Iris pigment epithelial cell (primary cell): ENCODE measurements around the gene GADL1.

ENCODE experiments used
- DNase-seq: peaks from one replicate; pipeline ENCODE4 v3.0.0-alpha.2; 2011; ENCODE audit warnings: low read depth

GADL1 gene

GRCh38 chr3:30694148-30694547, 200.3 kb downstream of the GADL1 start:
- no peak for DNase-seq

DNA sequence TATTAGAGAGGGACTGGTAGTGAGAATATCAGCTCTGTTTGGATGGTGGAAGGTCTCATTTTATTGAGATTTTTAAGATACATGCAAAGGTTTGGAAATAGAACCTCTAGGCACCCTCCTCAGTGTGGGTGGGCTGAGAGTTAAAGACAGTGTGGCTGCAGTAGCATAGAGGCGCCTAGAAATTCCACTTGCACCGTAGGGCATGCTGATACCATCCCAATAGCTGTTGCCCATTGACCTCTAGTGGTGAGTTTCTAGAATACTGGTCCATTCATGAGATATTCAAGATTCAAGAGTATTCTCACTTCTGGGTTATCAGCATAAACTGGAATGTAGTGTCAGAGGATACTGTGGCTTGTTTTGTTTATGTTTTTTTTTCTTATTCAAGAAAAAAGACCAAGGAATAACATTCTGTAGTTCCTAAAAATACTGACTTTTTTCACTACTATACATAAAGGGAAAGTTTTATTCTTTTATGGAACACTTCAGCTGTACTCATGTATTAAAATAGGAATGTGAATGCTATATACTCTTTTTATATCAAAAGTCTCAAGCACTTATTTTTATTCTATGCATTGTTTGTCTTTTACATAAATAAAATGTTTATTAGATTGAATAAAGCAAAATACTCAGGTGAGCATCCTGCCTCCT, 200.9 kb downstream of the GADL1 start:
- DNase-seq: peak; percentile 75

GRCh38 chr3:30692498-30693130, 201.8 kb downstream of the GADL1 start:
- no peak for DNase-seq

DNA sequence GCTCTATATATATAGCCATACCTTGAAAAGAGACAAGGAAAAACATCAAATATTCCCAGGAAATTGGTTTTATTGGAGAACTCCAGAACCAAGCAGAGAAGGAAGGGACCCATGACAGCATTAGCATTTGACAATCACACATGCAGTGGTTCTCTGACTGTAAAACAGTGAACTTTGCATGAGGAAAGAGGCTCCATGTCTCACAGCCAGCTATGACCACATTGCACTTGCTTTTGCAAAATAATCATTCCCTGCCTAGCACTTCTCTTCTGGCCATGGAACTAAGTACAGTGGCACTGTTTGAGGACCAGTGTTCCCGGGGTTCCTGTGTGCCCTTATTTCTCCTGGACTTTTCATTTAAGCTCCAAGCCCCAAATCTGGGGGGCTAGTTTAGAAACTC, 202.5 kb downstream of the GADL1 start:
- DNase-seq: no peak

GRCh38 chr3:30691249-30691880, 203.1 kb downstream of the GADL1 start:
- DNase-seq: no peak

- DNase-seq: no peak
Measured at GRCh38 chr3:30690199-30690598, 204.3 kb downstream of the GADL1 start.

DNA sequence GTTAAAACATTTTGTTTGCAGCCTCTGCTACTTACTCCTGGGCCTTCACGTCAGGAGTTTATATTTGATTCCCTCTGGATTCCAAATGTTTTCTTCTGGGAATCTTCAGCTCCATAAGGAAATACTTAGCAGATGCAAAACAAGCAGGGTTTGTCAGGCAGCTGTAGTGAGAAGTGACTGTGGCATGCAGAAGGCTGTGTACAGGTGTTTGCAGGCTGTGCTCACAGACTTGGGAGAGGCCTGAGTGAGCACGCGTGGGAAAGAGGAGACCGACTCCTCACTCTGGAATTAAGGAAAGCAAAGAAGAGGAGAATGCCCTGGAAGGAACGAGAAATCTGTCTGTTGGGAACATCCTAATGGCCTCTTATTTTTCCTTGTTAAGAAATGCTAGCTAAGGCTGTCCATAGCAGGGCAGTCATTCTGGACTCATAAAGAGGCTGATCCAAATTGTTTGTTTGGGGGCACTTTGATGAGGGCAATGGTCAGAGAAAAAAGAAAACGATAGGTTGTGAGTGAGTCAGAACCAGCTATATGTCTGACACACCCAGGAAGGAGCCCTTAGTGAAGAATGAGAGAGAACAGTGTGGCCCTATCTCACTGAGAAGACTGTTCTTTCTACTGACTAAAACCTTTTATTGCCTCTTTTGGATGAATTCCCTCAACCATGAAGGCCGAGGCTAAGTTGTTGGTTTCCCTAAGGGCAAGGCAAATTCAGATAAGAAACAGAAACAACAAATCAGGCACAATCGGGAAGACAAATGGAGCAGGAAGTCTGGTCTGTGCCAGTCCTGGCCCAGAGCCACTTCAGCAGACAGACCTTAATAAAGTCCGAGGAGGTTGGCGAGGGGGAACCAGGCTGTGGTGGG, 205.5 kb downstream of the GADL1 start:
- DNase-seq: peak; percentile 57

DNA sequence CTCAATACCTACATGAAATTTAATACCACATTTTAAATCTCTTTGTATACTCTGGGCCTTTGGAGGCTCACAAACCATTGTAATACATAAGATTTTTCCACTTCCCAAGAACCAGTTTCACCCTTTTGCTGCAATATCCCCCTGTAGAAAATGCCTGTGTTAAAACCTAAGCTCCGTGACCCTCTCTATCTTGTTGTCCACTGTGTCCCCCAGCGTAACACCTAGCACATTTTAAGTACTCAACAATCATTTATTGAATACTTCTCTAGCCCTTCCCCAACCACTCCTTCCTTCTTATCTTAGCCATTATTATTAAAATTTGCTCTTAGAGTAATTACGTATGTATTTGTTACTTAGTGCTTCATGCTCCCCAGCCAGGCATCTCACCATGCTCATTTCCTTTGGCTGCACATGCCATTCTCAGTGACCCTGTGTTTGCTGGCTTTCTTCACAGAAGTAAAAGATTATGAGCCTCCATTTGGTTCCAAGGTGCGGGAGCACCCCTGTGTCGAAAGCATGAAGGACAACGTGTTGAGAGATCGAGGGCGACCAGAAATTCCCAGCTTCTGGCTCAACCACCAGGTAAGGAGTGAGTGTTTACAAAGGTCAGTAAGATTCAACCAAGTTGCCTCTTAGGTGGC, 206.4 kb downstream of the GADL1 start:
- no peak for DNase-seq

GRCh38 chr3:30686799-30687198, 207.7 kb downstream of the GADL1 start:
- DNase-seq: no peak

DNA sequence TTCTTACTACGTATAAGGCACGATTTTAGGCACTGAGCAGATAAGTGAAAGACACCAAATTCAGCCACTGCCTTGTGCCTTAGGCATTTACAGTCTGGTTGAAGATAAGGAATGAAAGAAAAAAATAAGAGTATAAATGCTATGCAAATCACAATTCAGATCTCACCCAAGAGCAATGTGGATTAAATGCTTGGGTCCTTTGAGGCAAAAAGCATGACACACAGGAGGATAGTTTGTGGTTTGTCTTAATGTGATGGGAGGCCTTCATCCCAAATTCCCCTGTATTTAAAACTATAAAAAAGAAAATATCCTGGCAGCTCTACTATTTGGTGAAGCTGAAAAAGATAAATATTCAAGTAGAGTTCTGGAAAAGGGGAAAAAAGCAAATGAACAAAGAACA, 208.3 kb downstream of the GADL1 start:
- no peak for DNase-seq

DNA sequence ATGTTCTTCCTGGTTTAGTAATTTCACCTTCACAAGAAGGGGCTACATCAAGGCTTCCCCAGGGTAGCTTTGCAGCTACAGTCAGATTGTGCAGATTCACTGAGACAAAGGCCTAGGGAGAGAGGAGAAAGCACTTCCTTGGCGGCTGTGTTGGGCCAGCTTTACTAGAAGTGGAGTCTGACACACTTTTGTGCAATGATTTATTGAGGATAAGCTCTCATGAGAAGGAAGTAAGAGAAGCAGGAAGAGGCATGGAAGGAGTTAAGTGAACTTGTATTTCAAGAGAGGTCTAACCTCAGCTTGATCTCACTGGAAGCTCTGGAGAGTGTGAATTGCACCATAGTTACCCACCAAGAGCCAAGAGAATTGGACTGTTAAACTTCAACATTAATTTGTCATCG, 209.2 kb downstream of the GADL1 start:
- peak; percentile 56 for DNase-seq

GRCh38 chr3:30684356-30684755, 210.1 kb downstream of the GADL1 start:
- no peak for DNase-seq

GRCh38 chr3:30683769-30684168, 210.7 kb downstream of the GADL1 start:
- DNase-seq: no peak

DNA sequence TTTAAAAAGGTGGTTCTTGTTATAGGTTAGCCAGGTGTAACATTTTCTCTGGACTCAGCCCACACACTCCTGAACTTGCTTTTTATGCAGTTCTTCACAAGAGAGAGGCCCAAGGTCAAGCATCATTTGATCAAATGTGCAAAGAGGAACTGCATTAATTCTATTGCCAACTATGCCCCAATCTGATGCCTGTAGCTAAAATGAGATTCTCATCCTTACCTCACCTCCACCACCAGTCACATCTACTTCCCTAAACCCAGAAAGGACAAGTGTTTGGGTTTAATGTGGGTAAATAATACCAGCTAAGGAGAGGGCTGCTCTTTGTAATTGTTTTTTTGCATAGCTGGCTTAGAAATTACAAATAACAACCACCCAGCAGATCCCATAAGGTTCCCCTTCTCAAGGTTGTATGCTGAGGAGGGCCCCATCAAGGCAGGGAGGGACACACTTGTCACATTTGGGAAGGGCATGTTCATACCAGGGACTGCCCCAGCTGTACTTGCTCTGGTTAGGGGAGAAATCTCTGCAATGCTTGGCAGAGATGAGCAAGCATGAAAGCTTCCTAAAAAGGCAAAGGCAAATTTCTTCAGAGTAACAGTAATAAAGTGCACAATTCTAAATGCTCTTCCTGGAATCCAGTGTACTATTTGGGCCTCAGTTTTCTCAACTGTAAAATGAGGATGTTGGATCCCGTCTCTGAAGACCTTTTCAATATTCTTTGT, 211.9 kb downstream of the GADL1 start:
- peak; percentile 26 for DNase-seq

DNA sequence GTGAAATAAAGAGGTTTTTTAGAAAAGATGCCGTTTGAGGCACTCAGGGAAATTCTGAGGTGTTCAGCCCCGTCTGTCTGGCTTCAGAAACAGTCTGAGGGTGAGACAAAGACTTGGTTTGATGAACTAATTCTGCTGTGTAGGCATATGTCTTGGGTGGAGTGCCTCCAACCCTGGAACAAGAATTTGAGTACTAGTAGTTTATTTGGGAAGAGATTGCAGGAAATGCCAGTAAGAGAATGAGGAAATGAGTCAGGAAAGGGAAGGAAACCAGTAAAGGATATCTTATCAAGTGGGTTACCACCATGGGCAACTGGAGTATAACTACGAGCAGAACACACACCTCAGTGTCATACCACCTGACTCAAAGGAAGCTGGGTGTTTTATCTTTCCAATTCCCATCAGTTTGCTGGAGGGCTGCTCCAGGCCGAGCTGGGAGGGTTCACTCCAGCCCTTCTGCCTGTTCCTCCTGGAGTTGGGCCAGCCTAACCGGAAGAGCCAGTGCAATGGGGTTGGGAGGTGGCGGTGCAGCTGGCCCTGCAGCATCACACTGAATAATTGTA, 212.7 kb downstream of the GADL1 start:
- DNase-seq: peak; percentile 30

GRCh38 chr3:30680789-30681648, 213.4 kb downstream of the GADL1 start:
- DNase-seq: no peak

DNA sequence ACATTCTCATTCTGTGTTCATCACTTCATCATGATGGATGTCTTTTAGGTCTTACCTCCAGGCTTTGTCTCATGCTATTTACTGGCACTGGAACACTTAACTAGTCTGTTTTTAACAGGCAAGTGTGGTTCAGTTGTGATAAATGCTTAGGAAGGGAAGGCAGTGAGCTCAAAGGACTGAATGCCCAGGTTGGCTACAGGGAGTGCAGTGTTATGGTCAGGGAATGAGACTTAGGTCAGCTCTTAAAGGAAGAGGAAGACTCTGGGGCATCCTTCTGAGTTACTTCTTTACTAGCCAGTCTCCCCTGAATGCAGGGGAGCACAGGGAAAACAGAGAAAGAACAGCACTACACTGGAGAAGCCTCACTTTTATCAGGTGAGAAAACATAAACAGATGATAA, 215.4 kb downstream of the GADL1 start:
- no peak for DNase-seq

GRCh38 chr3:30677347-30677685, 217.1 kb downstream of the GADL1 start:
- no peak for DNase-seq

DNA sequence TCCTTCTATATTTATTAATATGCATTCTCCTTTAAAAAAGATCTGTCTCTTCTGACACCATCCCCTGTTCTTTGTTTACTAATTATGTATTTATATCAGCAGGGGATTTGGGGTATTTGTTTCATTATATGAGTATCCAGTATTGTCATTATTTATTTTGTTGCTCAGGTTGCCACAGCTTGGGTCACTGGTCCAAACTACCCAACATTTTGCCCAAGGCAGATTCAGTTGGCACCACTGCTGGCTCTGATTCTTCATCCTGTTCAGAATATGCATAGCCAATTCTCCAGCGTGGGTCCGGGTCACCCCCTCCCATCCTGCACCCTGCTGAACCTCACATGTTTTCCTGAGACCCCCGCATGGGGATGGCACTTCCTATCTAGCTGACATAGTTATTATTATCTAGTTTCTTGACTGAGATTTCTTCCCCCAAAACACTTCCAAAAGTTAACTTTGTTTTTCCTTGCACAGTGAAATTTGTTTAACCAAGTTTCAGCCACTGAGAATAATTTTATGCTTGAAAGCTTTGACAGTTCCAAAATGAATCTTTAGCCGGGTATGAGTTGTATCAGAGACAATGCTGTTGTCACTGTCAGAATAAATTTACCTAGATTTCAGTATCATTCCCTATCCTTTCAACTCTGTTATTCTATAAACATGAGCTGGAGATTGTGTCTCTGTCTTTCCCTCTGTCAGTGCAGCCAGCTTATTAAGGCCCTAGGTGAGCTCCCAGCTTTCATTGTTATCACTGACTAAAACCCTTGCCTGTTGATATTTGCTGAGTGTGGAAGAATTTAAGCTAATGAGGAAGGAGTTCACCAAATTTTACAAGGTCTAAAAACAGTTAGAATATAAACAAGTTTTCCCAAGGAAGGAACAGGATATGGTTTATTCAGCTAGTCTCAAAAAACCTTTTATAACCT, 217.8 kb downstream of the GADL1 start:
- no peak for DNase-seq
